ENCODE data around the gene GNAQ. TPM values are rescaled to one million over a fixed set of nuclear protein-coding genes. Genes with fewer than 3 reads are reported as not detected.

The GNAQ gene
- total and polyA plus RNA-seq, 2 donors (not counting 1 experiment from before 2014, with no cell fraction given): 0.60 to 1.4 TPM

GRCh38 chr9:77810637-77811119 is 220.9 kb downstream of the GNAQ start:
- Histone ChIP-seq H3K9me3 (ENCODE audit: control extremely low read depth in 1 of 3, control insufficient read depth in 2 of 3, insufficient read depth in 1 of 3, low read length in 2 of 3) (no peaks in the 10 kb centered on the region), H3K36me3 (replicated peaks in 1 of 2; ENCODE audit: control extremely low read depth in 1 of 2, control insufficient read depth in 1 of 2, extremely low read depth in 1 of 2, insufficient read depth in 2 of 2, low read length in 1 of 2) (no peaks in the 10 kb centered on the region), H4K20me1 (ENCODE audit: control insufficient read depth, insufficient read depth, low read length, poor library complexity, severe bottlenecking) (no peaks in the 10 kb centered on the region), H3K4me1 (ENCODE audit: control insufficient read depth in 2 of 2, insufficient read depth in 2 of 2, low read length in 2 of 2) (no peaks in the 10 kb centered on the region), H3K9ac (ENCODE audit: low read length) (no peak overlapping the region), H3K4me3 (ENCODE audit: control extremely low read depth in 1 of 5, extremely low read depth in 1 of 5, insufficient read depth in 1 of 5, low read depth in 2 of 5, low read length in 4 of 5) (no peak overlapping the region), H2AFZ (ENCODE audit: insufficient read depth, low read depth, low read length, poor library complexity, severe bottlenecking) (no peak overlapping the region), H3K4me2 (replicated peaks; ENCODE audit: low read depth, low read length, poor library complexity, severe bottlenecking) (no peak overlapping the region), H3K27ac (ENCODE audit: low read length in 2 of 2) (no peak overlapping the region), H3K79me2 (ENCODE audit: control insufficient read depth, insufficient read depth, low read length) (no peaks in the 10 kb centered on the region), H3K27me3 (replicated peaks in 1 of 4; ENCODE audit: control extremely low read depth in 1 of 4, control insufficient read depth in 3 of 4, insufficient read depth in 4 of 4, low read length in 3 of 4) (no peaks in the 10 kb centered on the region)
- intact Hi-C loops (cut with micrococcal nuclease): no loop called here
- ChIA-PET POLR2A (no interaction called here), CTCF (interaction anchor here (1.7 kb wide), 1 partner anchor 9 kb away, joined by 5 read pairs; no protein-coding TSS in a partner anchor)
- Mint-ChIP-seq H3K4me3 (no peak overlapping the region), H3K27ac (no peak overlapping the region), H3K4me1 (no peaks in the 10 kb centered on the region), H3K9me3 (ENCODE audit: insufficient read depth) (no peaks in the 10 kb centered on the region), H3K27me3 (peaks cover 4% of the 10 kb centered on the region)
- WGBS (ENCODE audit: insufficient coverage): 100% methylated on average over 1 of the region's 4 CpGs
- no peak for DNase-seq
- TF ChIP-seq CTCF (IDR thresholded peaks at IDR 0.05) (no peak), EZH2 (IDR thresholded peaks at IDR 0.05; ENCODE audit: borderline replicate concordance, insufficient read depth, low read depth, low read length, poor library complexity, severe bottlenecking) (no peak)
- no peak for ATAC-seq (ENCODE audit: low read depth)

GRCh38 chr9:77810047-77810446 is 221.6 kb downstream of the GNAQ start:
- no CpG with 5 or more reads among the region's 1 CpG for WGBS (ENCODE audit: insufficient coverage)
- intact Hi-C loops (cut with micrococcal nuclease): no loop called here
- Mint-ChIP-seq H3K4me3 (no peak overlapping the region), H3K27ac (no peak overlapping the region), H3K9me3 (ENCODE audit: insufficient read depth) (no peaks in the 10 kb centered on the region), H3K27me3 (peaks cover 4% of the 10 kb centered on the region), H3K4me1 (no peaks in the 10 kb centered on the region)
- H3K4me1 ChIP-seq (ENCODE audit: control insufficient read depth in 2 of 2, insufficient read depth in 2 of 2, low read length in 2 of 2): no peaks in the 10 kb centered on the region
- no peaks in the 10 kb centered on the region for H3K36me3 ChIP-seq (replicated peaks in 1 of 2; ENCODE audit: control extremely low read depth in 1 of 2, control insufficient read depth in 1 of 2, extremely low read depth in 1 of 2, insufficient read depth in 2 of 2, low read length in 1 of 2)
- CTCF ChIA-PET: interaction anchor here (1.7 kb wide), 1 partner anchor 9 kb away, joined by 5 read pairs; no protein-coding TSS in a partner anchor
- no peak overlapping the region for H3K4me3 ChIP-seq (ENCODE audit: control extremely low read depth in 1 of 5, extremely low read depth in 1 of 5, insufficient read depth in 1 of 5, low read depth in 2 of 5, low read length in 4 of 5)
- no peaks in the 10 kb centered on the region for H3K27me3 ChIP-seq (replicated peaks in 1 of 4; ENCODE audit: control extremely low read depth in 1 of 4, control insufficient read depth in 3 of 4, insufficient read depth in 4 of 4, low read length in 3 of 4)
- H4K20me1 ChIP-seq (ENCODE audit: control insufficient read depth, insufficient read depth, low read length, poor library complexity, severe bottlenecking): no peaks in the 10 kb centered on the region
- POLR2A ChIA-PET: no interaction called here
- H2AFZ ChIP-seq (ENCODE audit: insufficient read depth, low read depth, low read length, poor library complexity, severe bottlenecking): no peak overlapping the region
- TF ChIP-seq EZH2 (IDR thresholded peaks at IDR 0.05; ENCODE audit: borderline replicate concordance, insufficient read depth, low read depth, low read length, poor library complexity, severe bottlenecking) (no peak), CTCF (IDR thresholded peaks at IDR 0.05) (no peak)
- no peaks in the 10 kb centered on the region for H3K9me3 ChIP-seq (ENCODE audit: control extremely low read depth in 1 of 3, control insufficient read depth in 2 of 3, insufficient read depth in 1 of 3, low read length in 2 of 3)
- no peaks in the 10 kb centered on the region for H3K79me2 ChIP-seq (ENCODE audit: control insufficient read depth, insufficient read depth, low read length)
- no peak overlapping the region for H3K27ac ChIP-seq (ENCODE audit: low read length in 2 of 2)
- no peak for ATAC-seq (ENCODE audit: low read depth)
- H3K4me2 ChIP-seq (replicated peaks; ENCODE audit: low read depth, low read length, poor library complexity, severe bottlenecking): no peak overlapping the region
- DNase-seq: no peak
- no peak overlapping the region for H3K9ac ChIP-seq (ENCODE audit: low read length)

All from B cell (primary cell).